Neural progenitor cell (in vitro differentiated cells): ENCODE measurements around the gene HS3ST2. TPM values are rescaled to one million over a fixed set of nuclear protein-coding genes. Genes with fewer than 3 reads are reported as not detected.
"Not testable (repeated sequence)": the region's sequence is repeated elsewhere in the genome, so short reads cannot be mapped to it uniquely, and the experiment has no call there.

Source experiments
- DNase-seq: peaks from one replicate; pipeline ENCODE4 v3.0.0-alpha.2; 2016; ENCODE audit warnings: low spot score
- H2AFZ ChIP-seq: fragments of 200-600 bp; sonication (generic); replicated peaks from 2 replicates; pipeline ENCODE4 v1.6.1; 2016; ENCODE audit warnings: antibody characterized with exemption
- H3F3A ChIP-seq: fragments of 200-600 bp; sonication (generic); 2 replicates; pipeline ENCODE4 v1.6.1; 2016; ENCODE audit warnings: antibody characterized with exemption, low read depth
- H3K27ac ChIP-seq: fragments of 200-600 bp; sonication (generic); 2 replicates; pipeline ENCODE4 v1.5.1; 2016; ENCODE audit warnings: mild to moderate bottlenecking
- H3K27me3 ChIP-seq: fragments of 200-600 bp; sonication (generic); 2 replicates; pipeline ENCODE4 v1.6.1; 2016; ENCODE audit warnings: mild to moderate bottlenecking, moderate library complexity
- H3K36me3 ChIP-seq: fragments of 200-600 bp; sonication (generic); 2 replicates; pipeline ENCODE4 v1.5.1; 2016
- H3K4me1 ChIP-seq: fragments of 200-600 bp; sonication (generic); 2 replicates; pipeline ENCODE4 v1.6.1; 2016; ENCODE audit warnings: mixed run types
- H3K4me2 ChIP-seq: fragments of 200-600 bp; sonication (generic); 2 replicates; pipeline ENCODE4 v1.6.1; 2016
- H3K4me3 ChIP-seq: fragments of 200-600 bp; sonication (generic); 2 replicates; pipeline ENCODE4 v1.5.1; 2016
- H3K79me2 ChIP-seq: fragments of 200-600 bp; sonication (generic); 2 replicates; pipeline ENCODE4 v1.6.1; 2016; ENCODE audit warnings: low read depth
- H3K9ac ChIP-seq: fragments of 200-600 bp; sonication (generic); 2 replicates; pipeline ENCODE4 v1.6.1; 2016
- H3K9me3 ChIP-seq: fragments of 200-600 bp; sonication (generic); 2 replicates; pipeline ENCODE4 v1.5.1; 2016; ENCODE audit warnings: low read depth
- H4K20me1 ChIP-seq: fragments of 200-600 bp; sonication (generic); 2 replicates; pipeline ENCODE4 v1.6.1; 2016; ENCODE audit warnings: low read depth
- H3K27ac Mint-ChIP-seq: 3 replicates; pipeline ENCODE4 v1.8.0; 2021; ENCODE audit warnings: mixed read lengths
- H3K27me3 Mint-ChIP-seq: 2 replicates; pipeline ENCODE4 v1.8.0; 2022; ENCODE audit warnings: low read depth, mild to moderate bottlenecking, inconsistent platforms, moderate library complexity, mixed read lengths; ENCODE audit not compliant: insufficient read depth
- H3K36me3 Mint-ChIP-seq: 3 replicates; pipeline ENCODE4 v1.8.0; 2021; ENCODE audit warnings: mixed read lengths
- H3K4me1 Mint-ChIP-seq: 3 replicates; pipeline ENCODE4 v1.8.0; 2021; ENCODE audit warnings: mixed read lengths
- H3K4me3 Mint-ChIP-seq: 3 replicates; pipeline ENCODE4 v1.8.0; 2021; ENCODE audit warnings: mild to moderate bottlenecking, moderate library complexity, mixed read lengths
- H3K9me3 Mint-ChIP-seq: 3 replicates; pipeline ENCODE4 v1.8.0; 2020; ENCODE audit warnings: mixed read lengths
- CTCF ChIP-seq: fragments of 200-600 bp; sonication (generic); IDR thresholded peaks from 2 replicates; pipeline ENCODE4 v1.5.1; 2017; ENCODE audit warnings: antibody characterized with exemption, mild to moderate bottlenecking
- EZH2 ChIP-seq: fragments of 200-600 bp; sonication (generic); IDR thresholded peaks from 2 replicates; pipeline ENCODE4 v1.6.1; 2017; ENCODE audit warnings: antibody characterized with exemption, mild to moderate bottlenecking, moderate library complexity
- EZH2phosphoT487 ChIP-seq: fragments of 200-600 bp; sonication (generic); IDR thresholded peaks from 2 replicates; pipeline ENCODE4 v1.6.1; 2017; ENCODE audit warnings: antibody characterized with exemption
- total RNA-seq: library from RNA; depleted of rRNA; stranded (reverse); fragments of >200 nt; gene quantifications from 2 replicates; pipeline ENCODE4 v1.2.3, GENCODE V29; 2015; ENCODE audit warnings: low replicate concordance

The HS3ST2 gene
- total RNA-seq, 1 donor from 2014 or later, result not detected

- Histone ChIP-seq H3K36me3 (no peaks in the 10 kb centered on the region), H3K4me3 (no peak overlapping the region)
- TF ChIP-seq CTCF (peak; percentile 100), EZH2 (no peak)
These were observed 84.9 kb downstream of the HS3ST2 start for GRCh38 chr16:22898874-22899348.

GRCh38 chr16:22899567-22899966, 85.6 kb downstream of the HS3ST2 start:
- not testable (repeated sequence) for H3K27ac ChIP-seq, H3K4me1 Mint-ChIP-seq, H3K27me3 Mint-ChIP-seq, H3K9me3 Mint-ChIP-seq, H3F3A ChIP-seq, H3K79me2 ChIP-seq, H3K9ac ChIP-seq, H3K27ac Mint-ChIP-seq, H3K9me3 ChIP-seq, H3K4me1 ChIP-seq, H3K36me3 ChIP-seq, H3K4me2 ChIP-seq, DNase-seq, H4K20me1 ChIP-seq, H2AFZ ChIP-seq, H3K36me3 Mint-ChIP-seq, H3K27me3 ChIP-seq, H3K4me3 ChIP-seq, H3K4me3 Mint-ChIP-seq

More at GRCh38 chr16:22898874-22899348, 84.9 kb downstream of the HS3ST2 start:
- H3K79me2 ChIP-seq, result no peaks in the 10 kb centered on the region
- no peak overlapping the region for H3K27ac ChIP-seq
- no peaks in the 10 kb centered on the region for H3K9me3 Mint-ChIP-seq
- no peak overlapping the region for H3K9ac ChIP-seq
- H3K27ac Mint-ChIP-seq, result no peak overlapping the region
- peaks cover 10% of the 10 kb centered on the region for H3K27me3 ChIP-seq
- H4K20me1 ChIP-seq, result no peaks in the 10 kb centered on the region
- H3K36me3 Mint-ChIP-seq, result no peaks in the 10 kb centered on the region
- no peaks in the 10 kb centered on the region for H3K9me3 ChIP-seq
- H3K27me3 Mint-ChIP-seq, result peaks cover 10% of the 10 kb centered on the region
- H3K4me1 Mint-ChIP-seq, result no peaks in the 10 kb centered on the region
- H3K4me2 ChIP-seq, result peak overlapping the region; percentile 66
- H3K4me3 Mint-ChIP-seq, result no peak overlapping the region
- peak; percentile 92 for DNase-seq
- H2AFZ ChIP-seq, result peak overlapping the region; percentile 94
- no peaks in the 10 kb centered on the region for H3F3A ChIP-seq
- H3K4me1 ChIP-seq, result no peaks in the 10 kb centered on the region

- Histone ChIP-seq H2AFZ (no peak overlapping the region), H3K9ac (no peak overlapping the region), H3K79me2 (no peaks in the 10 kb centered on the region), H3K4me2 (no peak overlapping the region), H3K27ac (no peak overlapping the region), H3K4me3 (no peak overlapping the region), H3F3A (no peaks in the 10 kb centered on the region), H3K27me3 (peaks cover 10% of the 10 kb centered on the region), H3K4me1 (no peaks in the 10 kb centered on the region), H3K9me3 (no peaks in the 10 kb centered on the region), H3K36me3 (no peaks in the 10 kb centered on the region), H4K20me1 (no peaks in the 10 kb centered on the region)
- Mint-ChIP-seq H3K27ac (no peak overlapping the region), H3K27me3 (peaks cover 6% of the 10 kb centered on the region), H3K4me3 (no peak overlapping the region), H3K9me3 (no peaks in the 10 kb centered on the region), H3K36me3 (no peaks in the 10 kb centered on the region), H3K4me1 (peaks cover 3% of the 10 kb centered on the region)
- TF ChIP-seq CTCF (no peak), EZH2phosphoT487 (no peak), EZH2 (no peak)
- DNase-seq, result no peak
These were observed 86.9 kb downstream of the HS3ST2 start for GRCh38 chr16:22900863-22901262.

GRCh38 chr16:22901563-22901962, 87.6 kb downstream of the HS3ST2 start:
- H3K79me2 ChIP-seq, result no peaks in the 10 kb centered on the region
- no peaks in the 10 kb centered on the region for H4K20me1 ChIP-seq
- Mint-ChIP-seq H3K36me3 (no peaks in the 10 kb centered on the region), H3K27me3 (peaks cover 6% of the 10 kb centered on the region), H3K4me3 (no peak overlapping the region), H3K27ac (no peak overlapping the region), H3K4me1 (peaks cover 3% of the 10 kb centered on the region), H3K9me3 (no peaks in the 10 kb centered on the region)
- H3K9ac ChIP-seq, result no peak overlapping the region
- no peaks in the 10 kb centered on the region for H3K9me3 ChIP-seq
- H3K4me3 ChIP-seq, result no peak overlapping the region
- H3K4me2 ChIP-seq, result no peak overlapping the region
- no peak overlapping the region for H2AFZ ChIP-seq
- no peaks in the 10 kb centered on the region for H3F3A ChIP-seq
- TF ChIP-seq EZH2 (no peak), EZH2phosphoT487 (no peak), CTCF (no peak)
- no peak overlapping the region for H3K27ac ChIP-seq
- H3K4me1 ChIP-seq, result no peaks in the 10 kb centered on the region
- DNase-seq, result no peak
- H3K27me3 ChIP-seq, result peaks cover 10% of the 10 kb centered on the region
- no peaks in the 10 kb centered on the region for H3K36me3 ChIP-seq
